22Rv1 (cell line): ENCODE data around the gene AEBP1.

Source experiments
- H3K27ac ChIP-seq: fragments of 450-650 bp; 2 replicates; pipeline ENCODE4 v1.5.1; 2017
- ZFX ChIP-seq: fragments of 450-650 bp; IDR thresholded peaks from 2 replicates; pipeline ENCODE4 v1.6.1; 2017; ENCODE audit warnings: antibody characterized with exemption, borderline replicate concordance
- TF ChIP-seq, protein P1 (sequence below): fragments of 450-650 bp; IDR thresholded peaks from 2 replicates; pipeline ENCODE4 v1.5.1; 2017; ENCODE audit warnings: mild to moderate bottlenecking

The AEBP1 gene

DNA sequence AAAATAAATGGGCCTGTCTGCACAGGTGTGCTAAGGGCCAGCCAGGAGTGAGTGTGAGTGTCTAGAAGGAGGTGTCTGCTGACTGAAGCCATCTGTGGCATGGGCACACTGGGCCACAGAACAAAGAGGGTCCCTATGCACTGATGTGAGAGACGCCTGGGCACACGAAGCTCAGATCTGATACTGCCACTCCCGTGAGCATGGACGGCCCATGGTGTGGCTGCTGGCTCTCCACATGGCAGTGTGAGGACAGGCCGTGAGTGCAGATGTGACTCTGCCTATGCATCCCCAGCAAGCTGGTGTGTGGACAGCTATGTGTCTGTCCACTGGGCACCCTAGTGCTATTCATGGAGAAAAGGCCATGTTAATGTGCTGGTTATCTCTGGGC is 49.8 kb downstream of the AEBP1 start:
- TF ChIP-seq, protein P1, sequence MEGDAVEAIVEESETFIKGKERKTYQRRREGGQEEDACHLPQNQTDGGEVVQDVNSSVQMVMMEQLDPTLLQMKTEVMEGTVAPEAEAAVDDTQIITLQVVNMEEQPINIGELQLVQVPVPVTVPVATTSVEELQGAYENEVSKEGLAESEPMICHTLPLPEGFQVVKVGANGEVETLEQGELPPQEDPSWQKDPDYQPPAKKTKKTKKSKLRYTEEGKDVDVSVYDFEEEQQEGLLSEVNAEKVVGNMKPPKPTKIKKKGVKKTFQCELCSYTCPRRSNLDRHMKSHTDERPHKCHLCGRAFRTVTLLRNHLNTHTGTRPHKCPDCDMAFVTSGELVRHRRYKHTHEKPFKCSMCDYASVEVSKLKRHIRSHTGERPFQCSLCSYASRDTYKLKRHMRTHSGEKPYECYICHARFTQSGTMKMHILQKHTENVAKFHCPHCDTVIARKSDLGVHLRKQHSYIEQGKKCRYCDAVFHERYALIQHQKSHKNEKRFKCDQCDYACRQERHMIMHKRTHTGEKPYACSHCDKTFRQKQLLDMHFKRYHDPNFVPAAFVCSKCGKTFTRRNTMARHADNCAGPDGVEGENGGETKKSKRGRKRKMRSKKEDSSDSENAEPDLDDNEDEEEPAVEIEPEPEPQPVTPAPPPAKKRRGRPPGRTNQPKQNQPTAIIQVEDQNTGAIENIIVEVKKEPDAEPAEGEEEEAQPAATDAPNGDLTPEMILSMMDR, result no peak
- no peak for TF ChIP-seq ZFX
- no peak overlapping the region for H3K27ac ChIP-seq

DNA sequence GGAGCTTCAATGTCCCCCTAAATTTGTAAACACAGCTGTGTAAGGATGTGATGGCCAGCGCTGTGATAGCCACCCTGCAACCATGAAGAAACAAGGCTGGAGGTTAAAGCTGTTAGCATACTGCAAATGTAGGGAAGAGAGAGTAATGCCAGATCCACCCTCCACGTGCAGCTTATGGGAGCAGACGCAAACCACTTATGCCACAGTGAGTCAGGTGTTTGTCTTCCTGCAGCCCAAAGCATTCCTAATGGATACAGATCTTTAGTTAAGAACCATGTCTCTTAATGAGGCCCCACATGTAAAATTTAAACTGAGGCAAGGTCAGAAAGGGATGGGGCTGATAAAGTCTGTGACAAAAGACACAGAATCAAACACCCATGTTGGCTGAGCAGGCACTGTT is 50.6 kb downstream of the AEBP1 start:
- no peak overlapping the region for H3K27ac ChIP-seq
- TF ChIP-seq ZFX, result no peak
- TF ChIP-seq, protein P1, result no peak

DNA sequence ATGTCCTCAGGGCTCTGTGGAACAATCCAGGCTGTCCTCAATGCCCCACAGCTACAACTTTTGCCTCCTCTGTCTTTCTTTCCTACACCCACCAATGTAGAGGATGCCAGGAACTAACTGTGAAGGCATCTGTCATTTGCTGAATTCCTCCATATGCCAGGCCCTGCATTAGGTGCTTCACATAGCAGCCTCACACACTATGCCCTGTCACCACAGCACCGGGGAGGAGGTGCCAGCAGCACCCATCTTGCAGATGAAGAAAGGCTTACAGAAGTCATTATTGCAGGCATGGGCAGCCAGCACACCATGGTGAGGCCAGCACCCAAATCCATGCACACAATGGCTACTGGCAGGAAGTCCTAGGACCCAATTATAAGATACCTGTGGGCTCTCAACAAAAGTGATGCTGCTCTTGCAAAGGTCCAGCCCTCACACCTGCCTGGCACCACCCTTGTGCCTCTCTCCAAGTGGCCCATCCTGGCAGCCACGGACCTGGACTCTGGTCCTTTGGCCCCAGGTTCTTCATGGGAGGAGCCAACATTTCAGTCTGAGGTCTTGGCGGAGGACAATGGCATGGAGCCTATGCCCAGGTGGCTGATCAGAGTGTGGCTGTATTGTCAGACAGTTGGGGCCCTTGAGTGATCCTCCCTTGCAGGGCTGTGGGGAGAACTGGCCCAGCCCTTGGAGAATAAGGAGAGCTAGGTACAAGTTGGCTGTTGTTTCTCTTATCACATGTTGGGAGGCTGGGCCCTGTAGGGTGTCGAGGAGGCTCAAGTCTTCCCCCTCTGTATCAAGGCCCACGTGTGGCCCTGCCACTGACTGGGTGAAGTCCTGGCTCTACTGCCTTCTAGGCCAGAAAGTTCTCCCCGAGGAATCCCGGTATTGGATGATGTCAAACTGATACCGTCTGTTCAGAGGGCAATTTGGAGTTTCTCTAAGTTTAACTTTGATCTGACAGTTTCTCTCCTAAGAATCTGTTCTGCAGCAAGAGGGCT is 51.3 kb downstream of the AEBP1 start:
- TF ChIP-seq, protein P1, result no peak
- TF ChIP-seq ZFX, result no peak
- no peak overlapping the region for H3K27ac ChIP-seq

DNA sequence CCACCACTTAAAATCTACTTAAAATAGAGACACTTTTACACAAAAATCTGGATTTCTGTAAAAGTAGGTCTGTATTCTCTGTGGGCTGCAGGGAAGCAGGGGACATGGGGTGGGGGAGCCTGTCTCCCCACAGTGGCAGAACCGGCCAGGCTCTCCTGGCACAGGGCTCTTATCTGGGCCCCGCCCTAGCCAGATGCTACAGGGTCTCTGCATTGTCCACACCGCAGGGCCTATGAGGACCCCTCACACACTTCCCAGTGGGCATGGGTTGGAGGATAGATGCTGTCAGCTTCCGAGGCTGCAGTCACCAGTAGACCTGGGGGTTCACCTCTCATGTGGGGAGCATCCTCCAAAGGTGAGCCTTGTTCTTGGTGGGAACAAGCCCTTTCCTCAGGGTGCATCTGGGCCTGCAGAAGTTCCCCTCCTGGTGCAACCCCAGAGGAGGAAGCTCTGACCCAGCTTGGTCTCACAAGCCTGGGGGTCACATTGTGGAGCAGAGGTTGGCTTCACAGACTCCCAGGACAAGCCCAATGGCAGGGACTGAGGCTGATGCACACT is 52.4 kb downstream of the AEBP1 start:
- no peak for TF ChIP-seq ZFX
- TF ChIP-seq, protein P1, result no peak

DNA sequence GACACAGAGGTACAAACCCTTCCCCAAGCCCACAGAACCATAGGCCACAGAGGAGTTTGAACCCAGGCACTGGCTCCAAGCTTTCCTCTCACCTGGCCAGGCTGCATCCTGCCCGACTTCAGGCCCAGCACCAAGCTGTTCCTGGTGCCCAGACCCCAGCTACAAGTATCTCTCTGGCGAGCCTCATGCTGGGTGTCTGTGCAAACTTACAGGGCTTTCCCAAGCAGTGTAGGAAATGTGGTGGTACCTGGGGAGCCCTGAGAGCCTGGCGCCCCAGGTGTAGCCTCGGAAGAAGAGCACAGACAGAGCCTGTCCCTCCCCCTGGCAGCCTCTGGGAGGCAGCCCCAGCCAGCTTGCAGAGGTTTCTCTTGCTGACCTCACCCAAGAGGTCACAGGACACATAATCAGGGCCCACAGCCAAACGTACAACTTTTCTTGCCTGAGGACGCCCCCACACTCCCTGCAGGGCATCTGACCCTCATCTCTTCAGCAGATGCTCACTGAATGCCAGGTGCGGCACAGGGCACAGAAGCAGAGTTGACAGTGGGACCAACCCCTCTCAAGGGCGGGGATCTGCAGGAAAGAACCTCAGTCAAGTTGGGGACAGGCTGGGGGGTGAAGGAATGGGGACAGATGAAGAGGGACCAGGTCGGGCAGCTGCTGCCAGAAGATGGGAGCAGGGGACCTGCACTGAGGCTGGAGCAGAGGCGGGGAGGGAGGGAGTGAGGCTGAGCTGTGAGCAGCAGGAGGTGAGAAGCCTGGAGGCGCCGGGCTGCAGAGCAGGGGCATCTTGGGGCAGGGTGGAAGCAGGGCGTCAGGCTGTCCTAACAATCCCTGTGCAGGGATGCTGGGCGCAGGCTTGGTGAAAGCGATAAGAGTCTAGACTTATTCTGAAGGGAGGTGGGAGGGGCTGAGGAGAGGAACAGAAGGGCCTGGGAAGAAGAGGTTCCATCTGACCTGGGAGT is 53.3 kb downstream of the AEBP1 start:
- no peak overlapping the region for H3K27ac ChIP-seq
- no peak for TF ChIP-seq ZFX
- TF ChIP-seq, protein P1, result no peak

More for the DNA sequence above, 52.4 kb downstream of the AEBP1 start:
- H3K27ac ChIP-seq, result no peak overlapping the region

DNA sequence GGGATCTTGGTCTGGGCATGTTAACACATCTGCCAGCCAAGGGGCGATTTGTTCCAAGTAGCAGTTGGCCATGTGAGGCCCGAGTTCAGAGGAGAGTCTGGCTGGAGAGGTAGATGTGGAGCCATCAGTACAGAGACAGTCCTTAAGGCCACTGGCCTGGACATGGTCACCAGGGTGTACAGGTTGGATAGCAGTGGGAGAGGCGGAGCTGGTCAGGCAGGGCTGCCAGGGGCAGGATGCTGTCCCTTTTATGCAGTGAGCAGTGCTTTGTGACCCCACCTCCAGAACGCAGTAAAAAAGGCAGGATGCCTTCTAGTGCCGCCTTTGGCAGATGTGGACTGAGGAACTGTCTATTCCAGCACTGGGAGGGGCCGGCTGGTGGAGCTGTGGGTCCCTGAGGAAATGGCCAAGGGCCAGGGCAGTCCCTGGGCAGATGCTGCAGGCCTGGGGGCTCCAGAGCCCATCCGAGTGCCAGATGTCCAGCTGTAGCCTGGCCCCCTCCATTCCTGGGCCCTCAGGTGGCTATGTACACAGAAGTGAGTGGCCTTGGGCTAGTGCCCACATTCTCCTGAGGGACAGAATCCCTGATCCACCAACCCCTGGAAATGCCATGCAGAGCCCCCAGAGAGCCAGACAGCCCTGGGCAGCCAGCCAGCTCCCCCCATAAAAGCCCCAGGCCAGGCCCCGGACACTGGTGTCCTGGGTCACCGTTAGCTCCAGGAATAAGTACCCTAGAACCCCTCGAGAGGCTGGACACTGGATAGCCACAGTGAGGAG is 54.1 kb downstream of the AEBP1 start:
- H3K27ac ChIP-seq, result no peak overlapping the region
- TF ChIP-seq, protein P1, result no peak
- TF ChIP-seq ZFX, result no peak
